Neuronal stem cell (in vitro differentiated cells): Measurements from ENCODE around the gene CAMTA2.
A peak's percentile ranks its signal among the peaks of the same experiment; 100 is the strongest.

Experiments
- DNase-seq: peaks from one replicate; pipeline ENCODE4 v3.0.0-alpha.2; 2013; ENCODE audit warnings: low spot score
- H2AFZ ChIP-seq: one replicate; pipeline ENCODE4 v1.6.1; 2013; ENCODE audit warnings: mild to moderate bottlenecking, low read length, inconsistent platforms
- H2AK5ac ChIP-seq: 2 replicates; pipeline ENCODE4 v1.6.1; 2013; ENCODE audit warnings: low read depth, mild to moderate bottlenecking, inconsistent platforms, low read length, moderate library complexity, mixed read lengths
- H2BK120ac ChIP-seq: 2 replicates; pipeline ENCODE4 v1.6.1; 2013; ENCODE audit warnings: low read depth, mild to moderate bottlenecking, inconsistent platforms, low read length, moderate library complexity, mixed read lengths
- H2BK12ac ChIP-seq: one replicate; pipeline ENCODE4 v1.6.1; 2013; ENCODE audit warnings: low read length, inconsistent platforms
- H2BK15ac ChIP-seq: 2 replicates; pipeline ENCODE4 v1.6.1; 2013; ENCODE audit warnings: mild to moderate bottlenecking, low read length, inconsistent platforms, mixed read lengths
- H2BK5ac ChIP-seq: one replicate; pipeline ENCODE4 v1.6.1; 2013; ENCODE audit warnings: inconsistent platforms, mild to moderate bottlenecking, low read length, moderate library complexity
- H3K14ac ChIP-seq: one replicate; pipeline ENCODE4 v1.6.1; 2013; ENCODE audit warnings: low read length, inconsistent platforms
- H3K18ac ChIP-seq: 2 replicates; pipeline ENCODE4 v1.6.1; 2013; ENCODE audit warnings: low read length, inconsistent platforms
- H3K23ac ChIP-seq: 2 replicates; pipeline ENCODE4 v1.6.1; 2013; ENCODE audit warnings: low read depth, mild to moderate bottlenecking, mixed read lengths, low read length, inconsistent platforms; ENCODE audit not compliant: poor library complexity
- H3K27ac ChIP-seq: replicated peaks from 3 replicates; pipeline ENCODE4 v1.5.1; 2013; ENCODE audit warnings: low read length, inconsistent platforms
- H3K27me3 ChIP-seq, 3 experiments: 2 replicates each; pipeline ENCODE4 v1.6.1; 2013; ENCODE audit warnings: low read length in 3 of 3, mild to moderate bottlenecking in 2 of 3, inconsistent platforms in 1 of 3, low read depth in 1 of 3, mixed read lengths in 1 of 3, moderate library complexity in 1 of 3; ENCODE audit not compliant: control insufficient read depth in 3 of 3, insufficient read depth in 3 of 3
- H3K36me3 ChIP-seq, 2 donors: replicated peaks in 1 of 2; 2 replicates each; pipeline ENCODE4 v1.6.1; 2013; ENCODE audit warnings: low read length in 2 of 2; ENCODE audit not compliant: control insufficient read depth in 2 of 2, insufficient read depth in 2 of 2
- H3K4ac ChIP-seq: 2 replicates; pipeline ENCODE4 v1.6.1; 2013; ENCODE audit warnings: inconsistent platforms, mild to moderate bottlenecking, low read length, moderate library complexity
- H3K4me1 ChIP-seq, 2 donors: 1 replicate in 1 of 2; 2 replicates in 1 of 2; pipeline ENCODE4 v1.6.1; 2013; ENCODE audit warnings: low read length in 2 of 2, low read depth in 1 of 2; ENCODE audit not compliant: control insufficient read depth in 2 of 2, insufficient read depth in 1 of 2
- H3K4me2 ChIP-seq: one replicate; pipeline ENCODE4 v1.6.1; 2013; ENCODE audit warnings: mild to moderate bottlenecking, low read length, inconsistent platforms; ENCODE audit not compliant: insufficient read depth, poor library complexity, severe bottlenecking
- H3K4me3 ChIP-seq, 2 donors: 2 replicates each; pipeline ENCODE4 v1.5.1; 2013; ENCODE audit warnings: low read length in 2 of 2, mild to moderate bottlenecking in 2 of 2, inconsistent platforms in 1 of 2, moderate library complexity in 1 of 2
- H3K79me1 ChIP-seq: one replicate; pipeline ENCODE4 v1.6.1; 2013; ENCODE audit warnings: low read depth, mild to moderate bottlenecking, inconsistent platforms, low read length, moderate library complexity
- H3K9ac ChIP-seq: one replicate; pipeline ENCODE4 v1.6.1; 2013; ENCODE audit warnings: mild to moderate bottlenecking, low read depth, low read length, inconsistent platforms; ENCODE audit not compliant: poor library complexity
- H3K9me3 ChIP-seq, 2 donors: replicated peaks in 1 of 2; 2 replicates each; pipeline versions ENCODE3 to v1.6.1; 2013; ENCODE audit warnings: low read length in 2 of 2, mild to moderate bottlenecking in 2 of 2, inconsistent platforms in 1 of 2, low read depth in 1 of 2, mixed read lengths in 1 of 2, moderate library complexity in 1 of 2; ENCODE audit not compliant: control insufficient read depth in 2 of 2, insufficient read depth in 1 of 2
- H4K8ac ChIP-seq: one replicate; pipeline ENCODE4 v1.6.1; 2013; ENCODE audit warnings: low read depth, mild to moderate bottlenecking, inconsistent platforms, low read length, moderate library complexity
- H4K91ac ChIP-seq: one replicate; pipeline ENCODE4 v1.6.1; 2013; ENCODE audit warnings: low read length, low read depth, mild to moderate bottlenecking, inconsistent platforms; ENCODE audit not compliant: poor library complexity
- WGBS, 2 donors: extraction: QIAGEN DNeasy Blood & Tissue Kit; methylation state at CpG; one replicate each; pipeline ENCODE4 v1.1.7; 2013; ENCODE audit warnings: missing lambda C conversion rate in 2 of 2, mixed read lengths in 1 of 2; ENCODE audit not compliant: insufficient read length in 2 of 2, insufficient replicate concordance in 1 of 2; ENCODE audit errors: extremely low coverage in 2 of 2; 5-methylcytosine and 5-hydroxymethylcytosine counted together

CAMTA2 gene

GRCh38 chr17:4941319-4941610, 46.2 kb downstream of the CAMTA2 start:
- H2AFZ ChIP-seq: no peak overlapping the region
- H3K4ac ChIP-seq: no peak overlapping the region
- H3K9me3 ChIP-seq: no peaks in the 10 kb centered on the region
- no peak overlapping the region for H2BK15ac ChIP-seq
- H3K36me3 ChIP-seq: peaks cover 54 to 72% of the 10 kb centered on the region in 2 donors
- no peak overlapping the region for H3K18ac ChIP-seq
- H2BK12ac ChIP-seq: no peak overlapping the region
- H2BK5ac ChIP-seq: no peak overlapping the region
- no peaks in the 10 kb centered on the region for H3K27me3 ChIP-seq
- peak overlapping the region; percentile 95 for H3K4me2 ChIP-seq
- H3K14ac ChIP-seq: no peak overlapping the region
- no peak for DNase-seq
- peak overlapping the region in 1 of 2 donors; percentile 93 for H3K4me3 ChIP-seq
- H4K8ac ChIP-seq: no peak overlapping the region
- no peak overlapping the region for H3K23ac ChIP-seq
- no peak overlapping the region for H2BK120ac ChIP-seq
- H3K27ac ChIP-seq: no peak overlapping the region
- peaks cover 26% of the 10 kb centered on the region for H3K79me1 ChIP-seq
- H3K4me1 ChIP-seq: peaks cover 13 to 15% of the 10 kb centered on the region in 2 donors
- no peak overlapping the region for H4K91ac ChIP-seq
- WGBS, 2 donors: no CpG with 5 or more reads among the region's 4 CpGs
- no peak overlapping the region for H3K9ac ChIP-seq
- H2AK5ac ChIP-seq: no peak overlapping the region

- H2AFZ ChIP-seq: peak overlapping the region; percentile 90
- H4K91ac ChIP-seq: no peak overlapping the region
- H3K14ac ChIP-seq: no peak overlapping the region
- peak overlapping the region; percentile 88 for H2AK5ac ChIP-seq
- H3K9ac ChIP-seq: peak overlapping the region; percentile 95
- peaks cover 12% of the 10 kb centered on the region in 2 donors for H3K4me1 ChIP-seq
- peaks cover 24% of the 10 kb centered on the region for H3K79me1 ChIP-seq
- DNase-seq: no peak
- H3K36me3 ChIP-seq: peaks cover 51 to 72% of the 10 kb centered on the region in 2 donors
- H2BK120ac ChIP-seq: no peak overlapping the region
- peak overlapping the region; percentile 30 for H3K4ac ChIP-seq
- H2BK15ac ChIP-seq: no peak overlapping the region
- no peak overlapping the region for H2BK12ac ChIP-seq
- H3K9me3 ChIP-seq: no peaks in the 10 kb centered on the region
- H3K27me3 ChIP-seq: no peaks in the 10 kb centered on the region
- H3K4me2 ChIP-seq: peak overlapping the region; percentile 95
- H3K23ac ChIP-seq: no peak overlapping the region
- H3K18ac ChIP-seq: peak overlapping the region; percentile 32
- H3K4me3 ChIP-seq: peak overlapping the region; percentile 93 to 95
- H2BK5ac ChIP-seq: no peak overlapping the region
- peak overlapping the region; percentile 95 for H3K27ac ChIP-seq
- H4K8ac ChIP-seq: no peak overlapping the region
- WGBS, 2 donors: no CpG with 5 or more reads among the region's 29 CpGs
Measured at GRCh38 chr17:4940555-4941318, 46.7 kb downstream of the CAMTA2 start.

GRCh38 chr17:4939796-4940554, 47.5 kb downstream of the CAMTA2 start, which contains the start of the genes RNF167 and SLC25A11:
Gene RNF167 (plus strand): TSS chr17:4940268. CDS start chr17:4940910, 642 bp downstream.
Gene SLC25A11 (minus strand): TSS chr17:4940046. CDS start chr17:4939910, 136 bp downstream.
- Histone ChIP-seq H3K9me3 (no peaks in the 10 kb centered on the region), H3K27me3 (no peaks in the 10 kb centered on the region), H2AK5ac (peak within 1 kb of the TSS; percentile 88), H2BK12ac (no peak within 1 kb of the TSS), H2BK15ac (peak within 1 kb of the TSS; percentile 89), H2AFZ (peak within 1 kb of the TSS; percentile 90), H3K27ac (peak within 1 kb of the TSS; percentile 95), H3K4me3 (peak within 1 kb of the TSS; percentile 93 to 95), H3K36me3 (peaks cover 44 to 68% of the 10 kb centered on the region in 2 donors), H3K18ac (peak within 1 kb of the TSS; percentile 95), H2BK120ac (peak within 1 kb of the TSS; percentile 65), H3K23ac (peak within 1 kb of the TSS; percentile 87), H2BK5ac (peak within 1 kb of the TSS; percentile 8), H3K4ac (peak within 1 kb of the TSS; percentile 53), H3K4me1 (peaks cover 9 to 12% of the 10 kb centered on the region in 2 donors), H4K91ac (no peak within 1 kb of the TSS), H3K79me1 (peaks cover 19% of the 10 kb centered on the region), H3K4me2 (peak within 1 kb of the TSS; percentile 95), H3K9ac (peak within 1 kb of the TSS; percentile 95), H3K14ac (peak within 1 kb of the TSS; percentile 42), H4K8ac (no peak within 1 kb of the TSS)
- WGBS, 2 donors: no CpG with 5 or more reads among the region's 72 CpGs
- DNase-seq: peak; percentile 99

GRCh38 chr17:4939546-4939795, 48.0 kb downstream of the CAMTA2 start:
- peak overlapping the region; percentile 93 to 95 for H3K4me3 ChIP-seq

More at GRCh38 chr17:4939546-4939795, 48.0 kb downstream of the CAMTA2 start:
- peak overlapping the region; percentile 65 for H2BK120ac ChIP-seq
- H2BK15ac ChIP-seq: peak overlapping the region; percentile 89
- peaks cover 19% of the 10 kb centered on the region for H3K79me1 ChIP-seq
- no peak for DNase-seq
- no peak overlapping the region for H2BK12ac ChIP-seq
- peak overlapping the region; percentile 94 for H3K9ac ChIP-seq
- WGBS, 2 donors: no CpG with 5 or more reads among the region's 16 CpGs
- peaks cover 9 to 12% of the 10 kb centered on the region in 2 donors for H3K4me1 ChIP-seq
- H3K14ac ChIP-seq: peak overlapping the region; percentile 42
- H3K18ac ChIP-seq: peak overlapping the region; percentile 95
- peak overlapping the region; percentile 90 for H2AFZ ChIP-seq
- H3K4ac ChIP-seq: peak overlapping the region; percentile 53
- peak overlapping the region; percentile 87 for H3K23ac ChIP-seq
- peak overlapping the region; percentile 58 for H2AK5ac ChIP-seq
- H3K27ac ChIP-seq: peak overlapping the region; percentile 95
- peaks cover 39 to 63% of the 10 kb centered on the region in 2 donors for H3K36me3 ChIP-seq
- H2BK5ac ChIP-seq: peak overlapping the region; percentile 8
- no peak overlapping the region for H4K8ac ChIP-seq
- H3K4me2 ChIP-seq: peak overlapping the region; percentile 95
- no peaks in the 10 kb centered on the region for H3K9me3 ChIP-seq
- H3K27me3 ChIP-seq: no peaks in the 10 kb centered on the region
- no peak overlapping the region for H4K91ac ChIP-seq
